Calu3 (cell line): ENCODE measurements around the gene DEFB131A. TPM values are rescaled to one million over a fixed set of nuclear protein-coding genes. Genes with fewer than 3 reads are reported as not detected.
"Not testable (repeated sequence)": the region's sequence is repeated elsewhere in the genome, so short reads cannot be mapped to it uniquely, and the experiment has no call there.

ENCODE experiments used
- BruUV-seq: library from RNA; stranded (reverse); fragments of 400-500 nt; replicated peaks from 2 replicates; lab custom pipeline; 2021; lab: Mats Ljungman, UMichigan
- CTCF ChIA-PET: fragments of 300-600 bp; sonication (Branson Sonifier 250); formaldehyde crosslinking; loops from one replicate; lab custom pipeline; 2022; ENCODE audit warnings: antibody characterized with exemption; lab: Charles Lee
- DNase-seq: peaks from one replicate; pipeline ENCODE4 v3.0.0; 2022
- H3K27ac Mint-ChIP-seq: one replicate; pipeline ENCODE4 v1.8.0; 2022; ENCODE audit warnings: mixed read lengths; ENCODE audit not compliant: unreplicated experiment
- H3K27me3 Mint-ChIP-seq: one replicate; pipeline ENCODE4 v1.8.0; 2022; ENCODE audit warnings: mixed read lengths; ENCODE audit not compliant: unreplicated experiment
- H3K36me3 Mint-ChIP-seq: one replicate; pipeline ENCODE4 v1.8.0; 2022; ENCODE audit warnings: mild to moderate bottlenecking, moderate library complexity, mixed read lengths; ENCODE audit not compliant: insufficient read depth, unreplicated experiment
- H3K4me1 Mint-ChIP-seq: one replicate; pipeline ENCODE4 v1.8.0; 2022; ENCODE audit warnings: mild to moderate bottlenecking, low read depth, mixed read lengths; ENCODE audit not compliant: unreplicated experiment
- H3K4me3 Mint-ChIP-seq: one replicate; pipeline ENCODE4 v1.8.0; 2022; ENCODE audit warnings: mild to moderate bottlenecking, low read depth, moderate library complexity, mixed read lengths; ENCODE audit not compliant: unreplicated experiment
- H3K9me3 Mint-ChIP-seq: one replicate; pipeline ENCODE4 v1.8.0; 2022; ENCODE audit warnings: low read depth, mixed read lengths; ENCODE audit not compliant: unreplicated experiment
- intact Hi-C: fragments of 100-400 bp; cut with micrococcal nuclease; formaldehyde crosslinking; loops from one replicate; pipeline ENCODE4 v1.10.0; 2022; ENCODE audit not compliant: unreplicated experiment
- total RNA-seq: library from RNA; stranded (reverse); gene quantifications from 2 replicates; pipeline ENCODE4 v1.2.3, GENCODE V29; 2022

DEFB131A gene
- total RNA-seq, 1 experiment from 2014 or later = not detected

DNA sequence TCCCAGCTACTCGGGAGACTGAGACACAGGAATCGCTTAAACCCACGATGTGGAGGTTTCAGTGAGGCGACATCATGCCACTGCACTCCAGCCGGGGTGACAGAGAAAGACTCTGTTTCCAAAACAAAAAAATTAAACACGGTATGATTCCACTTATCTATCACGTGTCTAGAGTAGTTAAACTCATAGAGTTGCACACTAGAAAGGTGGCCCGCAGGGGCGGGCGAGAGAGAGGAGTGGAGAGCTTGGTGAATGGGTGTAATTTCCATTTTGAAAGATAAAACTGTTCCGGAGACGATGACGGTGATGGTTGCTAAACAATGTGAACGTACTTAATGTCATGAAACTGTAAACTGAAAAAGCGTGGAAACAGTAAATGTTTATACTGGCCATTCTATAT lies 44.6 kb downstream of the DEFB131A start:
- H3K27me3 Mint-ChIP-seq, intact Hi-C loops, H3K27ac Mint-ChIP-seq, H3K4me1 Mint-ChIP-seq, BruUV-seq, H3K36me3 Mint-ChIP-seq, H3K4me3 Mint-ChIP-seq, H3K9me3 Mint-ChIP-seq, DNase-seq, CTCF ChIA-PET: not testable (repeated sequence)

DNA sequence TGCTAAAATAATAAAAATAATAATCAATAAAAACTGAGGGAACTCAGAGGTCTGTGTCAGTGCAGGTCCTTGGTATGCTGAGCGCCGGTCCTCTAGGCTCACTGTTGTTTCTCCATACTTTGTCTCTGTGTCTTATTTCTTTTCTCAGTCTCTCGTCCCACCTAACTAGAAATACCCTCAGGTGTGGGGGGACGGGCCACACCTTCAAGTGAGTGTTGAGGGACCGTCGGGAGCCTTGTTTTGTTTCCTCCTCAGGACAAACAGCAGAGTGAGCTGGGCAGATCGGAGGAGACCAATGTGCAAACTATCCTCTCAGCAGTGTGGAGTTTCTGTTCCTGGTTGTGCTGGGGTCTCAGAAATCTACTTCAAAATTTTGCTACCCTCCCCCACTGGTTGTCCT lies 46.3 kb downstream of the DEFB131A start:
- H3K36me3 Mint-ChIP-seq, H3K27me3 Mint-ChIP-seq, H3K4me1 Mint-ChIP-seq, DNase-seq, BruUV-seq, CTCF ChIA-PET, H3K27ac Mint-ChIP-seq, H3K4me3 Mint-ChIP-seq, H3K9me3 Mint-ChIP-seq: not testable (repeated sequence)
- intact Hi-C loops = loop anchor here (10.0 kb wide), 2 partner anchors 164 to 524 kb away; no protein-coding TSS in a partner anchor

DNA sequence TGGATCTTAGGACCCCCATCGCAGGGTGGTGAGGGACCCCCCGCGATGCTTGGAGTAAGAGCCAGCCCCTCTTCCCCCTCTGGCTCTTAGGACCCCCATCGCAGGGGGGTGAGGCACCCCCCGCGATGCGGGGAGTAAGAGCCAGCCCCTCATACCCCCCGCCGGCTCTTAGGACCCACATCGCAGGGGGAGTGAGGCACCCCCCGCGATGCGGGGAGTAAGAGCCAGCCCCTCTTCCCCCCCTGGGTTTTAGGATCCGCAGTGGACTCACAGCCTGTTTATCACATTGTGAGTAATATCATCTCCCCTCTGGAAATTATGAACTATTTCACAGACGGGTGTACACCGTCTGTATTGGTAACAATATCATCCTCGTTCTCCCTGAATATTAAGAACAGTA lies 46.8 kb downstream of the DEFB131A start:
- not testable (repeated sequence) for H3K4me3 Mint-ChIP-seq, DNase-seq
- intact Hi-C loops = loop anchor here (10.0 kb wide), 2 partner anchors 164 to 524 kb away; no protein-coding TSS in a partner anchor

DNA sequence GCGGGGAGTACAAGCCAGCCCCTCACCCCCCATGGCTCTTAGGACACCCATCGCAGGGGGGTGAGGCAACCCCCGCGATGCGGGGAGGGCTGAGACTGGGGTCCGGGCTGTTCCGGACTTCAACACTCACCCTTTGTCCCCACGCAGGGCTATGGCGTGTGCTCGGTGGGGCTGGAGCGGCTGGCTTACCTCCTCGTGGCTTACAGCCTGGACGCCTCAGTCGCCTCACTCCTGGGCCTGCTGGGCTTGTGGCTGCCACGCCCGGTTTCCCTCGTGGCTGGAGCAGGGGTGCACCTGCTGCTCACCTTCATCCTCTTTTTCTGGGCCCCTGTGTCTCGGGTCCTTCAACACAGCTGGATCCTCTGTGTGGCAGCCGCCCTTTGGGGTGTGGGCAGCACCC lies 49.4 kb downstream of the DEFB131A start:
- DNase-seq, CTCF ChIA-PET, H3K4me1 Mint-ChIP-seq, H3K9me3 Mint-ChIP-seq, H3K4me3 Mint-ChIP-seq, H3K27ac Mint-ChIP-seq, H3K36me3 Mint-ChIP-seq, H3K27me3 Mint-ChIP-seq, BruUV-seq: not testable (repeated sequence)
- intact Hi-C loops = loop anchor here (10.0 kb wide), 2 partner anchors 161 to 521 kb away; no protein-coding TSS in a partner anchor

More for the DNA sequence above, 46.8 kb downstream of the DEFB131A start:
- H3K36me3 Mint-ChIP-seq, BruUV-seq, H3K27ac Mint-ChIP-seq, H3K4me1 Mint-ChIP-seq, H3K27me3 Mint-ChIP-seq, CTCF ChIA-PET, H3K9me3 Mint-ChIP-seq: not testable (repeated sequence)

DNA sequence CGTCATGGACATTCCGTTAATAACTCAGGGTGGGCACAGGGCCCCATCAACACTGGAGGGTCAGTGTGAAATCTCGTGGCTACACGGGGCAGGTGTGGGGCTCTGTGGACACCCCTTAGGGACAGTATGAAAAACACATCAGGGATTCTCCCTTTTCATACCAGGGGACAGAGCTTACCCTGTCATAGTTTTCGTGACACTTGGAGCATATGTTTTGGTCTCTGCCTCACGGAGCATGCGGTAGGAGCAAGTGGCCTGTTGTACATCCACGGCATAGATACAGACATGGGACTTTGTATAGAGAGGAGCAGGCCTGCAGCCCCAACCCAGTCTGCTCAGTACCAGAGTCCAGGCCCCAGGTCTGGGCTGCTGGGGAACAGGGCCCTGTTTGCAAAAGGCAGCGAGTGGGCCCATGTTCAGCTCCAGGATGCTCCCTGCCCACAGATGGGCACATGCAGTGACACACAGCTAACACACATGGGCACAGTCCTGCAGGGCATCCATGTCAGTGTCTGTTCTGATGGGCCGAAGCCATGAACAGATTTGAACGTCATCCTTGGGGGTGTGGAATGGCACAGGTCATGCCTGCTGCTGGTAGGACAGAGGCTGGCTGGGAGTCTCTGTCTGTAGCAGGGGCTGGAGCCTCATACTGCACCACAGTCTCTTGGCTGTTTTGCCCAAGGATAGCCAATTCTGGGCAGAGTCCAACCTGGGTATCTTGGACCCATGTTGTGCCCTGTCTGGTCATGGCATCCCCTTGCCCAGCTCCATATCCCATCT lies 50.2 kb downstream of the DEFB131A start:
- CTCF ChIA-PET, H3K4me3 Mint-ChIP-seq, H3K4me1 Mint-ChIP-seq, DNase-seq, H3K27me3 Mint-ChIP-seq, H3K9me3 Mint-ChIP-seq, BruUV-seq, H3K36me3 Mint-ChIP-seq, H3K27ac Mint-ChIP-seq: not testable (repeated sequence)
- intact Hi-C loops = loop anchor here (10.0 kb wide), 2 partner anchors 160 to 520 kb away; no protein-coding TSS in a partner anchor

DNA sequence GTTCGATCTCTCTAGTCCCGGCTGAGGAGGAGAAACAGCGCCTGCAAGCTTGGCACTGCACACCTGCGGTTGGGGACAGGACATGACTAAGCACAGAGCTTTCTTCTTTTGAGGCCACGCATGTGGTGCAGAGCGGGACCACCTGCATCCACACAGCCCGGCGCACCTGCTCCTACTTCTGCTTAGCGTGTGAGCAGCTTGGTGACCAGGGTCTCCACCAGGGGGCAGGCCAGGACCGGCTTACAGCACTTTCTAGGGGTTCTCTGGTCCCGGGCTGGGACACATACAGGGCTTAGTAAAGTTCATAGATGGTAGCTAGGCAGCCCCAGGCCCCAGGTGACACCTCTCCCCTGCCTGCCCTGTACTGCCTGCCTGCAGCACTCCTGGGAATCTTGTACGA lies 51.2 kb downstream of the DEFB131A start:
- not testable (repeated sequence) for H3K4me3 Mint-ChIP-seq, H3K27ac Mint-ChIP-seq, H3K4me1 Mint-ChIP-seq, BruUV-seq, H3K36me3 Mint-ChIP-seq, H3K9me3 Mint-ChIP-seq, H3K27me3 Mint-ChIP-seq
- CTCF ChIA-PET = interaction anchor here (0.6 to 1.4 kb wide), 4 partner anchors 37 to 520 kb away, joined by 3 to 4 read pairs (median 3); no protein-coding TSS in a partner anchor
- peak; percentile 82 for DNase-seq
- intact Hi-C loops = loop anchor here (10.0 kb wide), 2 partner anchors 159 to 519 kb away; no protein-coding TSS in a partner anchor

DNA sequence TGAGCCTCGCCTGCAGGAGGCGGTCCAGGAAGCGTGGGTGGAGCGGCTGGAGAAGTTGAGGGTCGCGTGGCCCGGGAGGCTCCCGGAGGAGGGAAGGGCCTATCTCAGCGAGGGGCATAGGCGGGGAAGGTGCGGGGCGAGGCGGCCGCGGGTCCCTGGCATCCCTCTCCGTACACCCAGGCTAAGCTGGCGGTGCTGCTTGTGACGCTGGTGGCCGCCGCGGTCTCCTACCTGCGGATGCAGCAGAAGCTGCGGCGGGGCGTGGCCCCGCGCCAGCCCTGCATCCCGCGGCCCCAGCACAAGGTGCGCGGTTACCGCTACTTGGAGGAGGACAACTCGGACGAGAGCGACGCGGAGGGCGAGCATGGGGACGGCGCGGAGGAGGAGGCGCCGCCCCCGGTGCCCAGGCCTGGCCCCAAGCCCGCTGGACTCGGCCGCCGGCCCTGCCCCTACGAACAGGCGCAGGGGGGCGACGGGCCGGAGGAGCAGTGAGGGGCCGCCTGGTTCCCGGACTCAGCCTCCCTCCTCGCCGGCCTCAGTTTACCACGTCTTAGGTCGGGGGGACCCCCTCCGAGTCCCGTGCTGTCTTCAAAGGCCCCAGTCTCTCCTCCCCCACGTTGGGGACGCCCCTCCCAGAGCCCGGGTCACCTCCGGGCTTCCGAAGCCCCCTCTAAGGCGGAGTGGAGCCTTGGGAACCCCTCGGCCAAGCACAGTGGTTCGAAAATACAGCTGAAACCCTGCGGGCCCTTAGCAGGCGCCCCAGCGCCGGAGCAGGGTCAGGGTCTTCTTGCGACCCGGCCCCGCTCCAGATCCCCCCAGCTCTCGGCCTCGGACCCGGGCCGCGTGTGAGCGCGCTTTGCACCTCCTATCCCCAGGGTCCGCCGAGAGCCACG lies 53.6 kb downstream of the DEFB131A start:
- H3K9me3 Mint-ChIP-seq, H3K27me3 Mint-ChIP-seq, H3K36me3 Mint-ChIP-seq, CTCF ChIA-PET, DNase-seq, H3K27ac Mint-ChIP-seq, H3K4me1 Mint-ChIP-seq, BruUV-seq: not testable (repeated sequence)
- intact Hi-C loops = loop anchor here (10.0 kb wide), 2 partner anchors 157 to 517 kb away; no protein-coding TSS in a partner anchor
- H3K4me3 Mint-ChIP-seq = peak overlapping the region; percentile 57

DNA sequence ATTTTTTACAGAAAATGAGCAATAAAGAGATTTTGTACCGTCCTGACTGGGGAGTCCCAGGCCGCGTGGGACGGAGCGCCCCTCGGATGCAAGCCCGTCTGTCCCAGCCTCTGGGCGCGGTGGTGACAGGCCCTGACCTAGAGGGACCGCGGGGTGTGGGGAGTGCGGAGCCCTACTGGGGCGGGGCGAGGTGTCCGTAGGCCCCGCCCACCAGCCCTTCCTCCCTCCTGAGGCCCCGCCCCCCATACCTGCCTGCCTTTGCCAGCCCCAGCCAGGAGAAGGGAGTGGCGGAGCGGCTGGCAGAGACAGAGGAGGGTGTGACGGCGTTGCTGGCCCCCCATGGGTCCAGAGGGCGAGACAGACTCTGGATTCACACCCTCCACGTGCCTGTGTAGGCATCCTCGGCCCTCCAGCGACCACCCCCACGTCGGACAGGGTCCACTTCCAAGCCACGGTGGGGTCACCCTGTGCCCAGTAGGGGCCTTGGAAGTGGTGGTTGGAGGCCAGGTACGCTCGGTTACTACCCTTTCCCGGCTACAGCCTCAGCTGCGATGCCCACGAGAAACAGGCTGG lies 54.3 kb downstream of the DEFB131A start:
- H3K4me1 Mint-ChIP-seq, H3K9me3 Mint-ChIP-seq, BruUV-seq, H3K27ac Mint-ChIP-seq, H3K36me3 Mint-ChIP-seq, H3K27me3 Mint-ChIP-seq, CTCF ChIA-PET: not testable (repeated sequence)
- intact Hi-C loops = loop anchor here (10.0 kb wide), 2 partner anchors 156 to 516 kb away; no protein-coding TSS in a partner anchor
- peak overlapping the region; percentile 57 for H3K4me3 Mint-ChIP-seq
- peak; percentile 29 for DNase-seq

DNA sequence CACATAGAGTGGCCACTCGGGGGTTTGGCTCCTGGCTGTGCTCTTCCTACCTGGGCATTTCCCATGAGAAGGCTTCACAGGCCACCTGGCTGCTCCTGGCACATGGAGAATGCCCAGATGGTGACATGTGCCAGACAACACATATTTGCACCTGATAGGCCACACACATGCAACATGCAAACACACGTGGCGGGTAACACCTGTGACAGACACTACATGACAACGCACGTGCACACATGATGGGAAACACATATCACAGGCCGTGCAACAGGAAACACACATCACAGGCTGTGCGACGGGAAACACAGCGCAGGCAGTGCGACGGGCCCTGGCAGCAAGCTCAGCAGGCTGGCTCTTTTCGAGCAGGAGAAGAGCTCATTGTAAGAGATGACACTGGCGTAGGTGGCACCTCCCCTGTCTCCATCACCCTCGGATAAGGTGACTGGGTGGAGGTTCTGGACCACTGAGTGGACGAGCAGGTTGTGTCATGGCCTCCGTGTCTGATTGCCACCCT lies 55.8 kb downstream of the DEFB131A start:
- intact Hi-C loops = loop anchor here (10.0 kb wide), 2 partner anchors 155 to 515 kb away; no protein-coding TSS in a partner anchor
- H3K27ac Mint-ChIP-seq, DNase-seq, H3K9me3 Mint-ChIP-seq, BruUV-seq, H3K36me3 Mint-ChIP-seq, H3K27me3 Mint-ChIP-seq, H3K4me3 Mint-ChIP-seq, H3K4me1 Mint-ChIP-seq: not testable (repeated sequence)
- CTCF ChIA-PET = interaction anchor here (0.6 kb wide), 1 partner anchor 452 kb away, joined by 3 read pairs; no protein-coding TSS in a partner anchor
